HG03439 (cell line): Measurements from ENCODE around the gene USP13.
"Not testable (repeated sequence)": the region's sequence is repeated elsewhere in the genome, so short reads cannot be mapped to it uniquely, and the experiment has no call there.

ENCODE experiments used
- ATAC-seq: cut with Tn5 transposase; IDR thresholded peaks from one replicate; pipeline ENCODE4 v1.9.1; 2021; ENCODE audit warnings: mild to moderate bottlenecking, moderate library complexity; ENCODE audit not compliant: unreplicated experiment

USP13 gene

GRCh38 chr3:179655236-179655635, 2.4 kb downstream of the USP13 start:
- no peak for ATAC-seq

DNA sequence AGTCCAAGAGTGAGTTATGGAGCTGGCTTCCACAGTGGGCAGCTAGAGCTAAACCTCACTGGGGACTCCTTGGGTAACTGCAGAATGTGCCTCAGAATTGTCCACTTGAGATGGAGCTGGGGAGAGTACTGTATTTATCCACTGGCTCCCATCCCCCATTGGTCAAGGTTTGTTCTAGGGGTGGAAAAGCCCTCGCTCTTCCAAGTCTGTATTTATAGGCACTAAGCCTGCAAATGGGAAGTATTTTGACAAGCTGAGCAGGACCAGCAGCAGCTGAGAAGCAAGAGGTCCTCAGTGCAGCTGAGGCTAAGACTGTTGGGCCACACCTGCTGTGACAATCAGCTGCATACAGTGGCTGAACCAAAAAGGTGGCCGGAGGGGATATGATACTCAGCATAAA, 5.8 kb downstream of the USP13 start:
- no peak for ATAC-seq

DNA sequence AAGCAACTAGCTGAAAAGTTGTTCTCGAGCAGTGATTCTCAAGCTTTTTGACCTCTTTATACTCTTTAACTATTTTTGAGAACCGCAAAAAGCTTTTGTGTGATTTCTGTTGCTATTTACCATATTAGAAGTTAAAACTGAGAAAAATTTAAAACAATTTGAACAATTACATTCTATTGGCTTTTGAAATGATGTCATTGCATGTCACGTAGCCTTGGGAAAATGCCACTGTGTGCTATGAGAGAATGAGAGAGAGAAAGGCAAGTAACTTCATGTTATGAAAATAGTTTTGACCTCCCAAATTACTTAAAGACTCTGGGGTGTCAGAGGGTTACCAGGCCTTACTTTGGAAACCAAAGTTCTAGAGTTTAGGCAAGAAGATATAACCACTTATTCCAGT, 8.0 kb downstream of the USP13 start:
- no peak for ATAC-seq

DNA sequence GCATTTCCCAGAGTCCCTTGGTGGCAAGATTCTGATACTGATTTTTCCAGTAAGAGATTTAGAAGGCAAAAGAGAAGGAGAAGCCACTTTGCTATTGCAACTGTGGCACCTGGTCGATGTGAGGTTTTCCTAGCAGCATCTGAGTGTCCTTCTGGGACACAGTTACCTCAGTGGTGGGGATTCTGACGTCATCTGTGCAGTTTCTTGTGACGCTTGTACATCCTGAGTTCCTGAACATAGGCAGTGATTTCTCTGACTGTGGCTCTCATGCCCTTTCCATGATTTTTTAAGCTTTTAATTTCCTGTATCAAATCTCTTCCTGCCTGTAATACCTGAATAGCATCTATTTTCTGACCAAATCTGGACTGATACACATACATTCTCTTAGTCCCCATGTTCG, 8.9 kb downstream of the USP13 start:
- no peak for ATAC-seq

GRCh38 chr3:179663093-179663492, 10.3 kb downstream of the USP13 start:
- no peak for ATAC-seq

- no peak for ATAC-seq
Measured at GRCh38 chr3:179666030-179666429, 13.2 kb downstream of the USP13 start.

- no peak for ATAC-seq
Measured at GRCh38 chr3:179666436-179667035, 13.7 kb downstream of the USP13 start.

- no peak for ATAC-seq
Measured at GRCh38 chr3:179668429-179668828, 15.6 kb downstream of the USP13 start.

DNA sequence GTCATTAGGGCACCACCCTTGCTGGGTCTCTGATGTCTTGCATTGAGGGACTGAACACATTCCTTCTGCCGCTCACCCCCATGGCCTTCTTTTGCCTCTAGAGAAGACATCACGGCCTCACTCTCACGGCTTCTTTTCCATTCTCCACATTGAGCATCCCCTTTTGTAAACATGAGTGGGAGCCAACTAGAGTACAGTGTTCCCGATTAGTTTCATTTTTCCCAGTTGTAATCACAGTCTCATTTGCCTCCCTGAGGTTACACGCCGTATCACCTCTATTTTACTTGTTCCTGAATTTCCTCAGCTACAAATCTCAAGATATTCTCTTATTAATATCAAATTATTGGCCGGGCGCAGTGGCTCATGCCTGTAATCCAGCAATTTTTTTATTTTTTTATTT, 17.5 kb downstream of the USP13 start:
- ATAC-seq: no peak

- no peak for ATAC-seq
Measured at GRCh38 chr3:179671309-179671708, 18.5 kb downstream of the USP13 start.

DNA sequence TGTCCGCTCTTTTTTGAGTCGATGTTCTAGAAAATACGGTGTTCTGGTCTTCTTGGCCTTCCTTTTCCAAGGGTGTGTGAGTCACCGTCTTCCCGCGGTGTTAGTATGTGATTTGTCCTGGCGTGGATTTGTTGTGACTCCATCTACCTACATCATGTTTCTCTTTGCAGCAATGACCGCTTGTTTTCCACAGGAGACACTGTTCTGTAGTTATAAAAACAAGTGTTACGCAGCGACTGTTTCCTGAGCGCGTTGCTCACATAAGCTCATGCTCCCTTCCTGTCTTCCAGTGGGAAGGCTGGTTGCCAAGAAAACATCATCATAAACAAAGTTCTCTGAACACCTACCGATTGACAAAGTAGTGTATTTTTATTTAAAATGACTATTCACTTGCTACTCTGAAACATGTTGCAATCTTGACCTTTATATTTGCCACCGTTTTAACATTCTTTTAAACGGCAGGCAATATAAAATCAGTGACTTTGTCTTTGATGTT, 19.0 kb downstream of the USP13 start:
- no peak for ATAC-seq

GRCh38 chr3:179672918-179673317, 20.1 kb downstream of the USP13 start:
- no peak for ATAC-seq

DNA sequence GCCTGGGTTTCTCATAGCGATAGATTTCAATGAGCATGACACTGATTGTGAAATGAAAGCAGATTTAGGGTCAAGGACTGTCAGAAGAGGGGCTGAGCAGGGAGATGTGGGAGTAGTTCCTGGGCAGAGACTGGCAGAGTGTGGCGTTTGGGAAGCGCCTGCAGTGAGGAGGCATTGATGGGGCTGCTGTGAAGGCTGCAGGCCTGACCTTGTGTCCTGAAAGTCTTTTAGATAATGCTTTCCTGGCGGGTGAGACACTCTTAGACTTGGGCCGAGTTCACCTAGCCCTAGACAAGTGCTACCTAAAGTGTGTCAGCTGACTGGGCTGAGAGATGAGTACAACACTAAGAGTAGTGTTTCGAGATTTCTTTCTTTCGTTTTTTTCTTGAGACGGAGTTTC, 20.7 kb downstream of the USP13 start:
- ATAC-seq: no peak

DNA sequence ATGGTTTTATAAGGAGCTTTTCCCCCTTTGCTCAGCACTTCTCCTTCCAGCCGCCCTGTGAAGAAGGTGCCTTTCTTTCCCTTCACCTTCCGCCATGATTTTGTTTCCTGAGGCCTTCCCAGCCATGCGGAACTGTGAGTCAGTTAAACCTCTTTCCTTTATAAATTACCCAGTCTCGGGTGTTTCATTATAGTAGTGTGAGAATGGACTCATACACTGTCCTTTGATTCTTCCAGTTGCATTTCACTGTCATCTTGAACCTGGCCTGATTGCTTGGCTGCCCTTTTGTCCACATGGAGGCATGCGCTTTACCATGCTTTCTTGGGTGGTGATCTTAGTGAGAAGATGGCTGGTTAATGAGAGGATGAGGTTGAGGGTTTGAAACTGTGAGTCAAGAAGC, 23.2 kb downstream of the USP13 start:
- no peak for ATAC-seq

DNA sequence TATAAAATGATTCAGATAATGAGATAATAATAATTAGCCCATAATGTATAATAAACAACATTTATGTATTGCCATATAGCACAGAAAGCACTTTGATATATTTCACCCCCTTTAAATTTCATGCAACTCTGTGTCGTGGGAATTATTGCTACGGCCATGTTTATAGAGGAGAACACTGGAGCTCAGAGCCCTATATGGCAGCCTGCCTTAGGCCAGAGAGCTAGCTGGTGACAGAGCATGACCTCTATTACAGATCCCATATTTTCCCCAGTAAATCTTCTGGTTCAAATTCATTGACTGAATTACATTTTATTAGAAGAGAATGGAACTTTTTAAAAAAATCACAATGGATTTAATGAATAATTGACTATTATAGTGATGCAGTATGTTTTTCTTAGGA, 25.0 kb downstream of the USP13 start:
- no peak for ATAC-seq

- no peak for ATAC-seq
Measured at GRCh38 chr3:179681492-179682263, 28.8 kb downstream of the USP13 start.

GRCh38 chr3:179682426-179683080, 29.7 kb downstream of the USP13 start:
- no peak for ATAC-seq

- not testable (repeated sequence) for ATAC-seq
Measured at GRCh38 chr3:179683286-179683685, 30.4 kb downstream of the USP13 start.

DNA sequence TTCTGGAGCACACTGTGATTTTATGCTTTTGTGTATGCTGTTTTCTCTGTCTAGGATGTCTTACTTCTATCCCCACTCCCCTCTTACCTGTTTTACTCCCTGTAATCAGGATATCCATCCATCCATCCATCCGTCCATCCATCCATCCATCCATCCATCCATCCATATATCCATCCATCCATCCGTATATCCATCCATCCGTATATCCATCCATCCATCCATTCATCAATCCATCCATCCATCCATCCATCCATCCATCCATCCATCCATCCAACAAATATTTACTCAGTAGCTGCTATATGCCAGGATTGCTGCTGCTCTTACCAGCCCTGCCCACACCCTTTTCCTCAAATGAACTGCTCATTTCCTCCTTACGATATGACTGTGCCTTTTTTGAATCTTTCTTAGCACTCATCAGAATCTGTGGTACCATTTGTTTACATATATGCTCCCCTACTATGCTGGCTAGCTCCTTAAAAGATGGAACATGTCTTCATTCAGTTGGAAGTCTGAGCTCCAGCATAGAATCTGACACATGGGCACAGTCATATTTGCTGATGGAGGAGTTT, 35.2 kb downstream of the USP13 start:
- ATAC-seq: no peak

GRCh38 chr3:179688850-179689249, 36.0 kb downstream of the USP13 start:
- no peak for ATAC-seq

- ATAC-seq: no peak
Measured at GRCh38 chr3:179694731-179695130, 41.9 kb downstream of the USP13 start.
